Measurements from ENCODE around the gene GNA14. TPM values are rescaled to one million over a fixed set of nuclear protein-coding genes. Genes with fewer than 3 reads are reported as not detected.

The GNA14 gene
- total RNA-seq, 4 donors from 2014 or later = 0.20 to 0.56 (median 0.22) TPM; not detected in 1

DNA sequence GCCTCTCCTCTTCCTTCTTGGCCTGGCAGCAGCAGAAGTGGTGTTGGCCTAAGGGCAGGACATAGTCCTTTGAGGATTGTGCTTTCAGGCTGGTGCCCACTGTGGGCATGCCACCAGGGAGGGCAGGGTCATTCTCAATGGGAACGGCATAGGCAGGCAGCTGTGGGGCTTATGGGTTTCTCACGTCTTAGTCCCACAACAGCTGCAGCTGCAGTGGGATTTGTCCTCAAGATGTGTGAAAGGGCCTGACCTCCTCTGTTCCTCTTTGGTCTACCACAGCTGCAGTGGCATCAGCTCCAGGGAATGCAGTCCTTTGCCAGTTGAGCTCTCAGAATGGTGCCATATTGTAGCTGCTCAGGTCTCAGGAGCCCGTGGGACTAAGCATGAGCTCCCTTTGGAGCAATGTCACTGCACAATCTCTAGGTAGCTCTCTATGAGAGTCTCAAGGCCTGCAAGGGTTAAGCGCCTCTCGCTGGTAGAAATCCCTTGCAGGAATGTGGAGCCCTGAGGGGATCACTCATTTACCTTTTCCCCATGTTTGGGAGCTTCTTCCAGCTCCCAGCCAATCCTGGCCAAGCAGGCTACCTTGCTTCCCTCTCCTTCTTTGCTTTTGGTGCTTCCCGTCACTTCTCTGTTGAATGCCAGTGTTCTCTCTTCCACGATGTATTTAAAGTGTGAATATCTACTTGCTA is 104.8 kb downstream of the GNA14 start:
- Histone ChIP-seq H3K27ac (no peak overlapping the region), H3K36me3 (no peaks in the 10 kb centered on the region), H3K27me3 (no peaks in the 10 kb centered on the region), H3K4me3 (no peak overlapping the region), H3K4me1 (no peaks in the 10 kb centered on the region), H3K9me3 (peaks cover 0 to 8% (median 5%) of the 10 kb centered on the region in 3 donors)
- TF ChIP-seq, protein P1, sequence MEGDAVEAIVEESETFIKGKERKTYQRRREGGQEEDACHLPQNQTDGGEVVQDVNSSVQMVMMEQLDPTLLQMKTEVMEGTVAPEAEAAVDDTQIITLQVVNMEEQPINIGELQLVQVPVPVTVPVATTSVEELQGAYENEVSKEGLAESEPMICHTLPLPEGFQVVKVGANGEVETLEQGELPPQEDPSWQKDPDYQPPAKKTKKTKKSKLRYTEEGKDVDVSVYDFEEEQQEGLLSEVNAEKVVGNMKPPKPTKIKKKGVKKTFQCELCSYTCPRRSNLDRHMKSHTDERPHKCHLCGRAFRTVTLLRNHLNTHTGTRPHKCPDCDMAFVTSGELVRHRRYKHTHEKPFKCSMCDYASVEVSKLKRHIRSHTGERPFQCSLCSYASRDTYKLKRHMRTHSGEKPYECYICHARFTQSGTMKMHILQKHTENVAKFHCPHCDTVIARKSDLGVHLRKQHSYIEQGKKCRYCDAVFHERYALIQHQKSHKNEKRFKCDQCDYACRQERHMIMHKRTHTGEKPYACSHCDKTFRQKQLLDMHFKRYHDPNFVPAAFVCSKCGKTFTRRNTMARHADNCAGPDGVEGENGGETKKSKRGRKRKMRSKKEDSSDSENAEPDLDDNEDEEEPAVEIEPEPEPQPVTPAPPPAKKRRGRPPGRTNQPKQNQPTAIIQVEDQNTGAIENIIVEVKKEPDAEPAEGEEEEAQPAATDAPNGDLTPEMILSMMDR (IDR thresholded peaks at IDR 0.05 in 4 of 5, conservative IDR thresholded peaks at IDR 0.05 in 1 of 5) = no peak
- TF ChIP-seq POLR2A (IDR thresholded peaks at IDR 0.05) = no peak
- no peak for ATAC-seq
- intact Hi-C loops (cut with DNase I; ENCODE audit: low total_unique reads) (no loop called here), in situ Hi-C loops (cut with MboI; ENCODE audit: low sequenced_read_pairs in 4 of 4) (no loop called here)
- DNase-seq = no peak

DNA sequence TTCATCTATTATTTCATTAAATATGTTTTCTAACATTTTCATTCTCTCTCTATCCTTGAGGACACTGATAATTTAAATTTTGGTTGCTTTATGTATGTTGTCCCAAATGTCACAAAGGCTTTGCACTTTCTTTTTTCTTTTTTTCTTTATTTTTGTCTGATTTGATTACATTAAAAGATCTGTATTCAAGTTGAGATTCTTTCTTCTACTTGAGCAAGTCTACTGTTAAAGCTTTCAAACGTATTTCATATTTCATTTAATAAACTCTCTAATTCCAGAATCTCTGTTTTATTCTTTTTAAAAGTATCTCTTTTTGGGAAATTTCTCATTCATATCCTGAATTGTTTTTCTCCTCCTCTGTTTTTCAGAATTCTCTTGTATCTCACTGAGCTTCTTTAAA is 106.5 kb downstream of the GNA14 start:
- intact Hi-C loops (cut with DNase I; ENCODE audit: low total_unique reads) (no loop called here), in situ Hi-C loops (cut with MboI; ENCODE audit: low sequenced_read_pairs in 4 of 4) (no loop called here)
- no peak overlapping the region for H3K4me3 ChIP-seq
- no peaks in the 10 kb centered on the region for H3K36me3 ChIP-seq
- DNase-seq = no peak
- no peak overlapping the region for H3K27ac ChIP-seq
- H3K9me3 ChIP-seq = peaks cover 0 to 8% (median 5%) of the 10 kb centered on the region in 3 donors
- H3K4me1 ChIP-seq = no peaks in the 10 kb centered on the region
- H3K27me3 ChIP-seq = no peaks in the 10 kb centered on the region
- no peak for ATAC-seq
- no peak for TF ChIP-seq POLR2A (IDR thresholded peaks at IDR 0.05)
- TF ChIP-seq, protein P1 (IDR thresholded peaks at IDR 0.05 in 4 of 5, conservative IDR thresholded peaks at IDR 0.05 in 1 of 5) = no peak

DNA sequence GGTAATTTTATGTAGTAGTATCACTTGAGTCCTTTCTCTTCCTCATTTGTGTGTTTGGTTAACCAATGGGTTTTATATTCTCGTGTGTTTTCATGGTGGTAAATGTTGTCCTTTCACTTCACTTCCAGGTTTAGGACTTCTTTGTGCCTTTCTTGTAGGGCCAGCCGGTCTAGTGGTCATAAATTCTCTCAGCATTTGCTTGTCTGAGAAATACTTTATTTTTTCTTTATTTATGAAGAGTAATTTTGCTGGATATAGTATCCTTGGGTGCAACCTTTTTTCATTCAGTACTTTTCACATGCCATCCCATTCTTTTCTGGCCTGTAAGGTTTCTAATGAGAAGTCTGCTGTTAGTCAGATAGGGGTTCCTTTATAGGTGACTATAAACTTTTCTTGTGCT is 107.1 kb downstream of the GNA14 start:
- ATAC-seq (no peak), DNase-seq (no peak)
- TF ChIP-seq POLR2A (IDR thresholded peaks at IDR 0.05) = no peak
- TF ChIP-seq, protein P1 (IDR thresholded peaks at IDR 0.05 in 4 of 5, conservative IDR thresholded peaks at IDR 0.05 in 1 of 5) = no peak
- H3K4me3 ChIP-seq = no peak overlapping the region
- intact Hi-C loops (cut with DNase I; ENCODE audit: low total_unique reads) (no loop called here), in situ Hi-C loops (cut with MboI; ENCODE audit: low sequenced_read_pairs in 4 of 4) (no loop called here)
- no peaks in the 10 kb centered on the region for H3K27me3 ChIP-seq
- H3K27ac ChIP-seq = no peak overlapping the region
- no peaks in the 10 kb centered on the region for H3K4me1 ChIP-seq
- H3K36me3 ChIP-seq = no peaks in the 10 kb centered on the region
- H3K9me3 ChIP-seq = peaks cover 0 to 8% (median 5%) of the 10 kb centered on the region in 3 donors

DNA sequence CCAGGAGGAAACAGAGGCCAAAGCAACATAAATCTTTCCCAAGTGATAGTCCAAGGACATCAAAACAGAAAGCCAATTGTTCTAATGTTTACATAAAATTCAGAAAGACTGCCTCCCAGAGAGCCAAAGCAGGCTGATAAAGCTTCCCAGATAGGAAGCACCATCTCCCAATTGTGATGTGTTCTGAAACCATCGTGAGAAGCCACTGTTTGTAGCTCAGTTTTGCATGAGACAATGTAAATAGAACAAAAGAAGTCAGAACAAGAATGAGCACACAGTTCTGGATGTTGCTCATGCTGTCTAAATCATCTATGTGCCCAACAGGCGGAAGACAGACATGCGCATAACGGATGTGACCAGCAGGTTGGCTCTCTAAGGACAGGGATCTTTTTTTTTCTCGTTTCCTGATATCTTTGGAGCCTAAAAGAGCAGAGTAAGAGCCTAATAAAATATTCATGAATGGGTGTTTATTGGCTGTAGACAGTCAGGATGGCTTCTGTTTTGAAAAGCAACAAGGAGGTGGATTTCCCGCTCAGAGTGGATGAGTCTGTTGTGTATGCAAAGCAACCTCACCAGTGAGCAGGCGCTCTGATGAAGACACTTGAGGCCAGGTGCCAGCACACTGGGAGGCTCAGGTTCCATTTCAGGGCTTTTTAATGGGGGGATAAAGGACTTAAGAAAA is 113.6 kb downstream of the GNA14 start:
- Histone ChIP-seq H3K4me3 (no peak overlapping the region), H3K27me3 (no peaks in the 10 kb centered on the region), H3K27ac (no peak overlapping the region), H3K36me3 (no peaks in the 10 kb centered on the region), H3K4me1 (no peaks in the 10 kb centered on the region), H3K9me3 (no peaks in the 10 kb centered on the region)
- DNase-seq = no peak
- no peak for TF ChIP-seq POLR2A (IDR thresholded peaks at IDR 0.05)
- TF ChIP-seq, protein P1 (IDR thresholded peaks at IDR 0.05 in 4 of 5, conservative IDR thresholded peaks at IDR 0.05 in 1 of 5) = no peak
- in situ Hi-C loops (cut with MboI; ENCODE audit: low sequenced_read_pairs in 4 of 4) (no loop called here), intact Hi-C loops (cut with DNase I; ENCODE audit: low total_unique reads) (no loop called here)
- no peak for ATAC-seq
